ENCODE measurements around the gene SKIDA1.

Gene SKIDA1

DNA sequence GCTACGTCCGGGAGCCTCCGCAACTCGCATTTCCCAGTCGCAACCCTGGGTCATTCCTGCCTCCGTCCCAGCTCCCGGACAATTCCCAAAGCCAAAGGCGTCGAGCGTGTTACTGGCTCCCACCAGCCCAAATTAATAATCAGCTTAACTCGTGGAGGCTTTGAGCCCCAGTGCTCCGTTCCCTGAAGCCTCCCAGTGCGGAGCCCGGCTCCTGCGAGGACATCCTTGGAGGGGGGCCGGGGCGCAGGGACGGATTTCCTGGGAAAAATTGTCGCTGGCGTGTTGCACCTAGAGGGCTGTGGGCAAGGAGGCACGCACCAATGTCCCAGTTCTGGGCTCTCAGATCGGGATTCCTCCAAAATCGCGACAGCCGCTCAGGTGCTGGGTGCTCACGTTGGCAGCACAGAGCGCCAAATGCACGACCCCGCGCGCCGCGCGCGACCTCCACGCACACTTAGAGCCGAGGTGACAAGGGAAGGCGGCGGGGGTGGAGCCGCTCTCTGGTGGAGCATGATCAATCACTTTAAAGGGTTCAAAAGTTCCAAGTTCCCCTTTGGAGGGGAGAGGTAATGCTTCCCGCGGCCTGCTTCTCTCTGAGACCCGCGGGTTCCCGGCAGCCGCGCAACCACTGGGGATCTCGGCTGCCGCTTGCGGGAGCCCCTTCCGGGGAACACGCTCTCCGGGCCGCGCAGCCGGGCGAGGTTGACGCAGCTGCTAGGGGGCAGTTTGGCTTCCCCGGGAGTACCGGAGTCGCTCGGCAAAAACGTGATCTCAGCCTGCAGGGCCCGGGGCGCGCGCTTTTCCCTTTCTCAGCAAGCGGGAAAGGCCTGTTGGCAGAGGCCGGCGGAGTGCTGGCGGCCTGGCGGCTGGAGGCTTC lies 25.5 kb downstream of the SKIDA1 start:
- DNase-seq, result no peak

DNA sequence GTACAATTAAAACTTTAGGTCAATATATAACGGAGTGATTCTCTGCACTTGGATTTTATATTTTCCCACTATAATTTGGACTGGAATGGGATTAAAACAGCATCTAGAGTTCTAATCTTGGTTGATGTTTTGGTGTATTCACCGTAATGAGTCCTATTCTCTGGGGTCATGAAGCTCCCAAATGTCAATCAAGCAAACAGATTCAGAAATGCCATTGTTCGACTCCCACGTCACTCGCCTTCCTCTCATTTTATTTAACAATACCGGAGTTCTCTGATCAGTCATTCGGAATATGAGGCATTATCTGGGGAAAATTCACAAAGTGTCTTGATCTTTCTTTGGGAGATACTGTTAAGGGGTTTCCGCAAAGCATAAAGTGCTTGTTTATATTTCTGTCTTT lies 26.5 kb downstream of the SKIDA1 start:
- no peak for DNase-seq

DNA sequence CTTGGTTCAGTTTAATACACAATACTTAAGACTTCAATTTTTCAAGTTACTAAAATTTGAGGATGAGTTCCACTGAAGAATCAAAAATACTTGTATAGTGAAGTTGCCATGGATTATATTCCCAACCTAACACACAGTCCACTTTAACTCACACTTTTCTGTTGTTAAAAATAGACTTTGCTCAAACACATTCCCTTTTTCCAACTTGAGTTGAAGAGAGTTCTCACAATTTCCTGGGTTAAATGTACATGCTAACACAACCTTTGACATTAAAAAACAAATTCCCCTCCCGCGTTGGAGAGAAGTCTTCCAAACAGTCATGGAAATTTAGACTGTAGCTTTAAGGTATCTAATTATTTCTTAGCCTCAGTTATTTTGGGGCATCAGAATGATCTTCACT lies 27.1 kb downstream of the SKIDA1 start:
- no peak for DNase-seq

DNA sequence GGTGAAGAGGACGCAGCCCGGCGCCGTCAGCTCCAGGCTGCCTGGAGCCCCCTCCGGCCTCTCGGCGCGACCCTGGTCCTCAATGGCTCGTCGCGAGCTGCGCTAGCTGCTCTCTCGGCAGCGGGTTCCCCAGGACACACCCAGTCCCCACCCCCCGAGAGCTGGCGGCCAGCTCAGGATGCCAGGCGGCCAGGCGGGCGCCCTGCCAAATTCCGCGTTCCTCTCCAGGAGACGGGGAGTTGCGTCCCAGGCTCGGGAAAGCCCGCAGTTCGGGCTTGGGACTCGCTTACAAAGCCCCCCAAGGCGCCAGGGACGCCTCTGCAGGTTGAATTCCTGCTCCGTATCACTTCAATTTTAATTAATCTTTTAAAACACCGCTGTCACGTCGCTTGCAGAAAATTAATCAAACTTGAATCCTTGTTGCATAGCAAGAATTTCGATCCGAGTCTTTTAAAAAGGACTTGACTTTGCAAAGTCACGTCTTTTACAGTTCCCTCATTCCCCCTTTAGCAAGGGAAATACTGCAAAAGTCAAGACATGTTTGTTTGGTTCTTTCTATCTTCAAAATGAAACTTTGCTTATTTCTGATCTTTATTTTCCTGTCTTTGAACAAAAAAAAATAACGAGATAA lies 28.2 kb downstream of the SKIDA1 start:
- no peak for DNase-seq

DNA sequence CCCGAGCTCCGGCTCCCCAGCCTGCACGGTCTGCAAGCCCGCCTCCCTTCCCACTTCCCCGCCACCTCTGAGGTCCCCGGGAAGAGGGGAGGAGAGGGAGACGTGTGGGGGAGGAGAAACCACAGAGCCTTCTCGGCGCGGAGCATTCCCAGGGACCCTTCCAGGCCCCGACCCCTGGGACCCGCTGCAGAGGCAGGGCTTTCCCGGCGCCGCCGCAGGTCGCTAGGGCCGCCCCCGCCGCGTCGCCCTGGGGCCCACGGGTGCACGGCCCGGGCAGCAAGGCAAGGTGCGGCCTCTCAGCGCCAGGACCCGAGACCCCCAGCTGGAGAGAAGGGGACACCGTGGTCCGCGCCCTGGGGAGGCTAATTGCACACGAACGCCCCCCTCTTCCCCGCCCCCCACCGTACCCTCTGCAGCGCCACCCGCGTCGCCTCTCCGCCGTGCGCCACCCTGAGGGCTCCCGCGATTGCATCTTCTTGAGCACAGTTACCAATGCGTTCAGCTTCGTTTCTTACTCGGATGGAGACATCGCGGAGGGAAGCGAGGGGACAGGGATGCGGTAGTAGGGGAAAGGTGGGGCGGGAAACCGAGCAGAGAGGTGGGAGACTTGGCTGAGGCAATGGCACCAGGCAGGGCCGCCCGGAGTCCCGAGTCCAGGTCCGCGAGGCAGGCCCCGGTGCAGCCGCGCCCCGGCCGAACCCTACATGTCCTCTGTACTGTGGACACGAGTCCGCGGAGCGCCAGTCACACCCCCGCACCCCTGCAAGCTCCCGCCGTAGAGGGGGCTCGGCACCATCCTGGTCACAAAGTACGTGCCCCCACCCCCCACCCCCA lies 28.9 kb downstream of the SKIDA1 start:
- peak; percentile 48 to 50 for DNase-seq

DNA sequence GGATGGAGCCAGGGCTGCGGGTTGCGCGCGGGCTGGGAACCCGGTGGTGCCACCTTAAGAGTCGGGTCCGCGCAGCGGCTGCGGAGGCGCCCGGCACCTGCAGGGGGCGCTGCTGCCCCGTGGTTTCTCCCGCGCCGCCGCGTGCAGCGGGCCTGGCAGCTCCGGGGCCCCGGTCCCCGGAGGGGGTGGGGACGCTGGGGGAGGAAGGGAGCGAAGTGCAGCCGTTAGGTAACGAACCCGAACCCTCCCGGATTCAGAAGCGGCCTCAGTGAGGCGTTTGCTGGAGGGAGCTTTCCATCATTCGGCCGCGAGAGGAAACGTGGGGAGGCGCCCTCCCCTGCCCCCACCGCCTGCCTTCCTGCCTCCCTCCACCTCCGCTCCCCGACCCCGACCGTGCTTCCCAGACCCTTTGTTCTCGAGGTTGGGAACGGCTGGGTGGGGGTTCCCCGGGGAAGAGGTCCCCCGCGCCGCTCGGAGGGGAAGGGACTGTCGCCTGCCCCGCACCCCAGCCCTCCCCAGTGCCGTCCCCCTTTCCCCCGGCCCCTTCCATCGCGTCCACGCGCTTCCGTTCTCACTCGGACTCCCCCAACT lies 29.6 kb downstream of the SKIDA1 start:
- peak; percentile 81 for DNase-seq

DNA sequence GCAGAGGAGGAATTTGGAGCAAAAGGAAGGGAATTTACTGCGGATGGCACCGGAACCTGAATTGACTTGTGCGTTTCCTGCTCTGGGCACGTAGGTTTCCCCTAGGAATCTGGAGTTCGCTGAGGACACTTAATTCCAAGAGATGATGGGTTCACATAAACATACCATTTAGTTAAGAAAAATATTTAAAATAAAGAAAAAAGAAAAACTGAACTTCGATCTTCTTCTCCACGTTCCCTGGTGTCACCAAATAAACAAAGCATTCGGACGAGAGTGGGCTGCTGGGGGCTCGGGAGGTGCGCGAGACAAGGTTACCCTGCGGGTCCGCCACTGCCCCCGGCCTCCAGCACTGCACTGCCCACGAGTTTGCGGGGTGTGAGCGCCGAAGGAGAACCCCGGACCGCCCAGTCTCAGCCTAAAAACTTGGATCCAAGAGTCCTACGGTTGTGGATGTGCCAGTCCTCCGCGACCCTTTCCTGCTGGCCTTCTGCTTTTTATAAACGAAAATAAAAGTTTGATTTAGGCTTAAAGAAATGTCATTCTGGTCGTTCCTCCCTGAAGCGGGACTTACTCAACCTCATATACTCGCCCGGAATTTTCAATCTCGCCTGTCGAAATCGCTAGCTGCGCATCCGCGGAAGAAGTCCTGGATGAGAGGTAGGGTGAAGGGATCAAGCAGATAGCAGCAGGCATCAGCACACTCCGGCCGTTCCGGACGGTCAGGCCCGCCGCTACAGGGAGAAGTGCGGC lies 30.3 kb downstream of the SKIDA1 start:
- DNase-seq, result no peak

DNA sequence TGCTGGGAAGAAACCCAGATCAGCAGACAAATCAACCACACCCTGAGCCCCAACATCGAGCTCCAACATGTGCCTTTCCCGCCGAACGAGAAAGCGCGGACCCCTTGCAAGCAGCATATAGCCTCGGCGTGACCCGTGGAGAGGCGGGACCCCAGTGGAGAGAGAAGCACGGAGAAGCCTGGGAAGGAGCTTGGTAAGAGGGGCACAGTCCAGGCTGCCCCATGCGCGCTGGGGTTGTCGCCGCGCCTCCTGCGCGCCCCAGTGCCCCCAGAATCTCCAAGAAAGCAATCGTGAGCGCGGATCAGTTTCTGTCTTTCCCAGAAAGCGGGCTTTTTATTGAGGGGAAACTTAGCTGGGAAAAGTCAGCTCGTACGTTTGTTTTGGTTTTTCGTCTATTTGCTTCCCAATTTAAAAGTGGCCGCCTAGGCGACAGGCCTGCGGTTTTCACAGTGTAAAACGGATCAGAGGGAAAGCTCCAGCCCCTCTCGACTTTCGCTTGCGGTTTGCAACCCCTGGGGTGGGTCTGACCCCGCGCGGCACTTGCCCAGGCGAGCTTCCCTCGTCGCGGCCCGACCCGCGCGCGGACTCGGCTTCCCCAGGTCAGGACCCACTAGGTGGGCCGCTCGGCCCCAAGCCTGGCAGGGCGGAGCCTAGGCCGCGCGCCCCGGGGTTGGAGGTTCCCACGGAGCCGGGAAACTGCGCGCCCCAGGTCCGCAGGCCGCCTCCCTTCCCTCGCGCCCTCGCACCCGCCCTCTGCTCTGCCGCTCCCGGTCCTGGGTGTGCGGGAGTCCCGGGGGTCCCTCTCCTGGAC lies 31.1 kb downstream of the SKIDA1 start:
- DNase-seq, result no peak

DNA sequence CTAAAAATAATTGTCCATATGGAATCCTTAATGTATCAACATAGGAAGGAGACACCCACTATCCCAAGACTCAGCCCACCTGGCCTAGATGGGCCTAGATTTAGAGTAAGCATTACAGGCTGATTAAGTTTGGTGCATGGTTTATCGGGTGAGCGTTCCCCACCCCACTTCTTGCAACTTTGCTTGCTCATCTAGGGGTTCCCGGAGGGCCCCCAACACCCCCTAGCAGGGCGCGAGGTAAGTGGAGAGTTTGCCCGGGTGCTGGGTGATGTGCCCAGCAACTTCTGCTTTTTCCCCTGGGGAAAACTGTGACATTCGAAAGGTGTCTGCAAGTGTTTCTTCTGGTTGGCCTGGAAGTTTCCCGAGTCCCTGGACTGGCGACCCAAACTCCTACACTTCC lies 31.7 kb downstream of the SKIDA1 start:
- no peak for DNase-seq

DNA sequence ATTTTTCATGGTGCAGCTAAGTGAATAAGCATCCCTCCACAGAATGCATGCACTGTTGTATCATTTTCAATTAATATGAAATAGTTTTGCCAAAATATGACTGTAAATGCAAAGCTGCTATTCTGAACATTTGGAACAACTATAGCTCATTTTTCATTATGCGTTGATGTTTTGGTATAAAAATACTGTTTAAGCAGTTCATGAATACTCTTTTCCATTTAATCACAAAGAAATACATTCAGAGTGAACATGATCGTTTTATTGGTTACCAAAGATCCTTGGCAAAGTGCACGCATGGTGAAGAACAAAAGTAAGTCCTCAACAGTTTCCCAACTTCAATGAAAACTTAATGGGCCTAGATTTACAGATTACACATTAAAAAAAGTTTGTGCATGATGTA lies 33.1 kb downstream of the SKIDA1 start:
- DNase-seq, result no peak

DNA sequence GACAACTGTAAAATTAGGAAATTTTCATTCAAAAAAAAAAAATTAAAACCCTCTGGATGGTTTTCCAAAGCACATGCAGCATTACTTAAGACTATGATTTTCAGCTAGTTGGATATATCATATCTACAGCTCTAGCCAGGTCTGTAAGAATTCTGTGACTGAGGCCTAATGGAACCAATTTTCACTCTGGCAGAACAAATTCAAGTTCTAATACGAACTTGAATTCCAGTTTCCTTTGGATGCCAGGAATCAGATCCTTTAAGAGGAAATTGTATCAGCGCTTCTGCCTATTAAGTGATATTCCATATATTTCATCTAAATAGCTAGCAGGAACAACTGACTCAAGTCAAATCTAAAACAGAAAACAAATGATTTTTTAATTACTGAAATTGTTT lies 34.8 kb downstream of the SKIDA1 start:
- no peak for DNase-seq

DNA sequence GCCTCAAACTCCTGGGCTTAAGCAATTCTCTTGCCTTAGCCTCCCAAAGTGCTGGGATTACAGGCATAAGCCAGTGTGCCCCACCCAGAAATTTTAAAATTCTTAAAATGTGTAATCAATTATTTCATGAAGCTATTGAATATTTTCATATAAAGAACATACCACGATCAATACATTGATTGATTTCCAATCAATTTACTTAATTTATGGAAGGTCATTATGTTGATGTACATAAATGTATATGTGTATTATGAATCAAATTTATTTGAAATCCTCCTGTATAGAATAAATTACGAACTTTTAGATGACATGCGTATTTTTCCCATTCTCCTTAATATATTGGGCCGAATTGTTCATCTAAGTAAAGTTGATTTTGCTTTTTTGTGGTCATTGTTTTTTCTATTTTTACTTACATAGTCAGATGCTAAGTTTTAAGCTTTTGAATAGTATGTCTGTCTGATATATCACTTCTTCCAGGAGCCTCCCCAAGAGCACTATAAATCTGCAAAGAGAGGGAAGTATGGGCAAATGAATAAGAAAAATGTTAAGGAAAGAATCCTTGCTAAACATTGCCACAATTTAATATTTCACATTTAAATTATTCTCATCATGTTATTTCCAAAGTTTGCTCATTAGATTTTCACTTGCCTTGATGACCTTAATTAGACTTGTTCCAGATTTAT lies 35.3 kb downstream of the SKIDA1 start:
- no peak for DNase-seq

DNA sequence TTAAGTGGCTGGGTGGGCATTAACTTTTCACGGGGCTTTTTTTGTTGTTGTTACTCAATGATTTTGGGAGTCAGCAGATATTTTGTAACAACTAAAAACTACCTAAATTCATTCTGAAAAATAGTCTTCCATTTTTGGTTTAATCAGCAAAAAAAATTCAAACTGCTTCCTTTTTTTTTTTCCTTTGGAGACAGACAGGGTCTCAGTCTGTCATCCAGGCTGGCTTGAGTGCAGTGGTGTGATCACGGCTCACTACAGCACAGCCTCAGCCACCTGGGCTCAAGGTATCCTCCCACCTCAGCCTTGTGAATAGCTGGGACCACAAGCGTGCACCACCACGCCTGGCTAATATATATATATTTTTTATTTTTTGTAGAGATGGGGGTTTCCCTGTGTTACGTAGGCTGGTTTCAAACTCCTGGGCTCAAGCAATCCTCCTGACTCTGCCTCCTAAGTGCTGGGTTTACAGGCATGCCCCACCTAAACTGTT lies 36.5 kb downstream of the SKIDA1 start:
- no peak for DNase-seq

DNA sequence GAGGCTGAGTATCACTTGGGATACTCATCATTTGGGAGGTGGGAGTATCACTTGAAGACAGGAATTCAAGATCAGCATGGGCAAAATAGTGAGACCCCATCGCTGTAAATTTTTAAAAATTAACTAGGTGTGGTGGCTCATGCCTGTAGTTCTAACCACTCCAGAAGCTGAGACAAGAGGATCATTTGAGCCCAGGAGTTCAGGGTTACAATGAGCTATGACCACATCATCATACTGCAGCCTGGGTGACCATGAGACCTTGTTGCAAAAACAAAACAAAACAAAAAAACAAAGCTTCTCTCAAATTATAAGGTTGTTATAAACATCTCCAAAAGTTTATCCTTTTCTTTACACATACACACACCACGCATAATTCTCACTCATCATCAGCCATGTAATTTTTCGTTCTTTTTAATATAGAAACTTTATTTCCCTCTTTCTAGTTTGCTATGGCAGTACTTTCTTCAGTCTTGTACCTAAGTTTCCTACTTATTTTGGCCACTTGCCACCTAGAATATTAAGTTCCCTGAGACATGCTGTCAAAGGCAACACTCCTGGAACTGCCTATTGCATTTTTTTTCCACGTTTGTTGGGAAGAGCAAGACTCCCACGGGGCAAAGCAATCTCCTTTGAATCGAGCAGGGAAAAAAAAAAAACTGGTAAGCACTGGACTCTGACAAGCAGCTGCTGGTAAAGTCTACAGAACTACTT lies 37.1 kb downstream of the SKIDA1 start:
- no peak for DNase-seq

DNA sequence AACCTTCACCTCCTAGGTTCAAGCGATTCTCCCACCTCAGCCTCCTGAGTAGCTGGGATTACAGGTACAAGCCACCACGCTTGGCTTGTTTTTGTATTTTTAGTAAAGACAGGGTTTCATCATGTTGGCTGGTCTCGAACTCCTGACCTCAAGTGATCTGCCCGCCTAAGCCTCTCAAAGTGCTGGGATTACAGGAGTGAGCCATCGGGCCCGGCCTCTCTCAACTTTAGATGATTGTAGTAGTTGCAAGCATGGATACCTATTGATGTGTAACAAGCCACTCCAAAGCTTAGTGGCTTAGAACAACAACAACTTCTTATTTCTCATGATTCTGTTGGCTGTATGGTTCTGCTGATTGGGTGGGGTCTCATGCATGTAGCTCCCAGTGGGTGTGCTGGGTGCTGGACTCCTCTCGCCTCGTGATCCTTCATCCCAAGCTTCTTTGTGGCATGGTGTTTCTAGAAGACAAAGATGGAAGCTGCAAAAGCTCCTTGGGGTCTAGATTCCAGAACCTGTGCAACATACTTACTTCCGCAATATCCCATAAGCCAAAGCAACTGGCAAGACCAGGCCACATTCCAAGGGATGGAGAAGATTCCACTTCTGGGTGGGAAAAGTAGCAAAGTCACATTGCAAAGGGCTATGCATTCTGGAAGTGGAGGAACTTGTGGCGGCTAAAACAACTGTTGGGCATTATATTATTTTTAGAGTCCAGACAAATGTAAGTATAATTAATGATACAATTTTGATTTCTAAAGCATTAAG lies 37.9 kb downstream of the SKIDA1 start:
- no peak for DNase-seq

DNA sequence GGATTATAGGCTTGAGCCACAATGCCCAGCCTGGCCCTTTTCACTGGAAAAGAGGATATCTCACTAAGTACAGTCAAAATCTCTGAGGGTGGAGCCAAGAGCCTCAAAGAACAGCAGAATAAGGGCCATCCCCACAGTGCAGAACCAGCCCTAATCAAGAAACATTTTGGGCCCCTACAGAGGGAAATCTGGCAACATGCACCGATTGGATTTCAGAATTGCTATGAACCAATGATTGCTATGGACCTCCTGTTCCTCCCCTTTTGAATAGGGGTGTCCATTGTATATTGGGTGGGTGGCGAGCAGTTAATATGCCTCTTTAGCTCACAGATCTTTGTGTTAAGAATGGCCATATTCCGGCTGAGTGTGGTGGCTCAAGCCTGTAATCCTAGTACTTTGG lies 42.7 kb downstream of the SKIDA1 start:
- DNase-seq, result no peak

DNA sequence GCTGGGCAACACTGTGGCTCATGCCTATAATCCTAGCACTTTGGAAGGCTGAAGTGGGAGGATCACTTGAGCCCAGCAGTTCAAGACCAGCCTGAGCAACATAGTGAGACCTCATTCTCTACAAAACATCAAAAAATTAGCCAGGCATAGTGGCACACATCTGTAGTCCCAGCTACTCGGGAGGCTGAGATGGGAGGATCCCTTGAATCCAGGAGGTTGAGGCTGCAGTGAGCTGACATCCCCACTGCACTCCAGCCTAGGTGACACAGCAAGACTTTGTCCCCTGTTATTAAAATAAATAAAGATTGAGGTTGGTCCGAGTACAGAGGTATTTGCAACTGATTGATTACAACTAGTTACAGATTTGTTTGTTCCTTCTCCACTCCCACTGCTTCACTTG lies 44.1 kb downstream of the SKIDA1 start:
- no peak for DNase-seq

DNA sequence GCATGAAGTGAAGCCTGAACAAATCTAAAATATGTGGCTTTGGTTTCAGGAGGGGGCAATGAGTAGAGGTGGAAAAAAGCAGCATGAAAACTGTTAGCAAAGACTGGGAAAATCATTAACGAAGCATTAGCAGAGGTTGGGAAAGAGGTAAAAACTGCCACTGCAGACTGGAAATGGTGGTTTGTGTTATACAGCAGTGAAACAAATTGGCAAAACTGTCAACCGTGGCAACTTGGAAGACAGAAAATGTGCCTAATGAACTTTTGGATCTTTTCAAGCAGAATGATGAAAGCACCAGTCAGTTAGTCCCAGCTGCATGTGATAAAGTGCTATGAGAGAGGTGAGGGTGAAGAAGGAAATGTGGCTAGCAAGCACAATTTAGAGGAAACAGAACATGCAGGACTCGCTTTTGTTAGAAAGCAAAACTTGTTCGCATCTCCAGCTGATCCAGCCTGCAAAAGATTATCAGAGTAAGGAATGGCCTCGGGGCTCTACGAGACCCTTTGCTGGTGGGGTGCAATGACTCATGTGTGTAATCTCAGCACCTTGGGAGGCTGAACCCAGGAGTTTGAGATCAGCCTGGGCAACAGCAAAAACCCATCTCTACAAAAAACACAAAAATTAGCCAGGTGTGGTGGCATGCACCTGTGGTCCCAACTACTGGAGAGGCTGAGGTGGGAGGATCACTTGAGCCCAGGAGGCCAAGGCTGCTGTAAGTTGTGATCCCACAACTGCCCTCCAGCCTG lies 45.7 kb downstream of the SKIDA1 start:
- no peak for DNase-seq

DNA sequence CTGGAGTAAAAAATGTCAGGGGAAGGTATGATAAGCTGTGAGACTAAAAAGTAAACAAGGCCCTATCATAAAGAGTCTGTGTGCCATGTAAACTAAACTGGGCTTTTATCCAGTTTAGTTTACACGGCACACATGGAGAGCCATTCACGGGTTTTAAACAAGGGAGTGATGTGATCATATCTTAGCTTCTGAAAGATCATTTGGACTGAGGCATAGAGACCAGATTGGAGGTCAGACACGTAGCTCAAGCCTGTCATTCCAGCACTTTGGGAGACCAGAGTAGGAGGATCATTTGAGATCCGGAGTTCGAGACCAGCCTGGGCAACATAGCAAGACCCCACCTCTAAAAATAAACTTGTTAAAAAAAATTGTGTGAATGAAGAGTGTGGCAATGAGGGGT lies 50.1 kb downstream of the SKIDA1 start:
- no peak for DNase-seq
